ENCODE measurements around the gene RTN3.

The RTN3 gene

DNA sequence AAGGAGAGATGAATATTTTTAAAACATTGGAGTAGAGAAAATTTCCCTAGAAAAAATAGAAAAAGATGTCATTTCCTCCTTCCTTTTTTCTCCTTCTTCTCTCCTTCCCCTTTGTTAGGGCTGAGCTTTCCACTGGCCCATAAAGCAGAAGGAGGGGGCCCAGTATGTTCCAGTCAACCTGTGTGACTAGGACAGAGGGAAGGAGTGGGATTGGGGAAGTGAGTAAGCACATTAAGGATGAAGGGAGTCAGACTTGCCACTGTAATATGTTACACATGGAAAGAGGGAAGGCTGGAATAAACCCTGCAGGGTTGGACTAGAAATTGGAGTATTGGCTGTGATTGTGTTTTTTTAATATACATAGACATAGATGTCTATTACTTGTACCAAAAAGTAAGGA, 111.9 kb downstream of the RTN3 start:
- DNase-seq (no peak), ATAC-seq (no peak)
- Mint-ChIP-seq H3K27ac (no peak overlapping the region), H3K9me3 (peaks cover 10% of the 10 kb centered on the region), H3K4me3 (no peak overlapping the region), H3K4me1 (no peaks in the 10 kb centered on the region), H3K36me3 (ENCODE audit: low read depth) (peaks cover 5% of the 10 kb centered on the region), H3K27me3 (peaks cover 4% of the 10 kb centered on the region)

- H3K9me3 Mint-ChIP-seq = peaks cover 10% of the 10 kb centered on the region
- H3K36me3 Mint-ChIP-seq (ENCODE audit: low read depth) = peaks cover 5% of the 10 kb centered on the region
- DNase-seq (no peak), ATAC-seq (no peak)
- H3K27me3 Mint-ChIP-seq = peaks cover 8% of the 10 kb centered on the region
- no peaks in the 10 kb centered on the region for H3K4me1 Mint-ChIP-seq
- H3K27ac Mint-ChIP-seq = no peak overlapping the region
- H3K4me3 Mint-ChIP-seq = no peak overlapping the region
These were observed 113.8 kb downstream of the RTN3 start for GRCh38 chr11:63795066-63795465.

DNA sequence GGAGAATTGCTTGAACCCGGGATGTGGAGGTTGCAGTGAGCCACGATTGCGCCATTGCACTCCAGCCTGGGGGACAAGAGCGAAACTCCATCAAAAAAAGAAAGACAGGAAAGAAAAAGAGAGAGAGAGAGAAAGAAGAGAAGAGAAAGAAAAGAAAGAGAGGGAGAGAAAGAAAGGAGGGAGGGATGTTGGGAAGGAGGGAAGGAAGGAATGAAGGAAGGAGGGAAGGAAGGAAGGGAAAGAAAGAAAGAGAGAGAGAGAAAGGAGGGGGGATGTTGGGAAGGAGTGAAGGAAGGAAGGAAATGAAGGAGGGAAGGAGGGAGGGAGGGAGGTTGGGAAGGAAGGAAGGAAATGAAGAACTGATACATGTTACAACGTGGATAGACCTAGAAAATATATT, 119.6 kb downstream of the RTN3 start:
- no peak for ATAC-seq

GRCh38 chr11:63802637-63803414, 121.5 kb downstream of the RTN3 start:
- Mint-ChIP-seq H3K27me3 (peaks cover 8% of the 10 kb centered on the region), H3K36me3 (ENCODE audit: low read depth) (no peaks in the 10 kb centered on the region), H3K4me1 (no peaks in the 10 kb centered on the region), H3K4me3 (no peak overlapping the region), H3K27ac (no peak overlapping the region), H3K9me3 (no peaks in the 10 kb centered on the region)
- ATAC-seq (no peak), DNase-seq (no peak)

More for the DNA sequence above, 119.6 kb downstream of the RTN3 start:
- DNase-seq = no peak
- Mint-ChIP-seq H3K27ac (no peak overlapping the region), H3K9me3 (no peaks in the 10 kb centered on the region), H3K36me3 (ENCODE audit: low read depth) (no peaks in the 10 kb centered on the region), H3K27me3 (peaks cover 8% of the 10 kb centered on the region), H3K4me1 (no peaks in the 10 kb centered on the region), H3K4me3 (no peak overlapping the region)

GRCh38 chr11:63804259-63804658, 123.0 kb downstream of the RTN3 start:
- Mint-ChIP-seq H3K9me3 (no peaks in the 10 kb centered on the region), H3K27ac (no peak overlapping the region), H3K4me1 (no peaks in the 10 kb centered on the region), H3K4me3 (no peak overlapping the region), H3K27me3 (peaks cover 1% of the 10 kb centered on the region), H3K36me3 (ENCODE audit: low read depth) (no peaks in the 10 kb centered on the region)
- ATAC-seq = no peak
- no peak for DNase-seq

GRCh38 chr11:63805844-63806415, 124.6 kb downstream of the RTN3 start:
- DNase-seq (no peak), ATAC-seq (no peak)
- no peaks in the 10 kb centered on the region for H3K9me3 Mint-ChIP-seq
- no peaks in the 10 kb centered on the region for H3K27me3 Mint-ChIP-seq
- H3K4me3 Mint-ChIP-seq = no peak overlapping the region
- H3K4me1 Mint-ChIP-seq = no peaks in the 10 kb centered on the region
- H3K27ac Mint-ChIP-seq = no peak overlapping the region
- H3K36me3 Mint-ChIP-seq (ENCODE audit: low read depth) = no peaks in the 10 kb centered on the region

Measured in activated naive CD8-positive, alpha-beta T cell treated with anti-CD3 and anti-CD28 coated beads, Interleukin-2, amount 50 U/mL, for 24 hours (primary cell).